ENCODE measurements around the gene HEY2. TPM values are rescaled to one million over a fixed set of nuclear protein-coding genes. Genes with fewer than 3 reads are reported as not detected.

Gene HEY2
- total and polyA plus RNA-seq, 4 donors = 1.0 to 2.0 (median 1.4) TPM

- Histone ChIP-seq H3K4me1 (ENCODE audit: control insufficient read depth in 4 of 4, insufficient read depth in 4 of 4, low read length in 3 of 4) (peaks cover 0 to 7% (median 2%) of the 10 kb centered on the region in 4 donors), H3K9ac (ENCODE audit: low read depth in 1 of 2, low read length in 2 of 2) (no peak overlapping the region), H3K36me3 (ENCODE audit: control insufficient read depth in 4 of 4, insufficient read depth in 3 of 4, low read depth in 1 of 4, low read length in 3 of 4) (no peaks in the 10 kb centered on the region), H3K9me3 (ENCODE audit: control insufficient read depth in 4 of 4, low read length in 3 of 4) (no peaks in the 10 kb centered on the region), H3K27ac (ENCODE audit: low read depth in 1 of 2, low read length in 2 of 2) (no peak overlapping the region), H3K4me3 (ENCODE audit: low read depth in 1 of 3, low read length in 3 of 3) (no peak overlapping the region), H3K27me3 (ENCODE audit: control insufficient read depth in 4 of 4, insufficient read depth in 4 of 4, low read length in 3 of 4) (no peaks in the 10 kb centered on the region)
- no peak for TF ChIP-seq FOXA1 (IDR thresholded peaks at IDR 0.05)
- TF ChIP-seq EGR1 (IDR thresholded peaks at IDR 0.05; ENCODE audit: low read depth in 2 of 2) = no peak
- no peak for TF ChIP-seq ZBTB33 (IDR thresholded peaks at IDR 0.05)
- TF ChIP-seq NR2F2 (IDR thresholded peaks at IDR 0.05) = no peak
- no peak for TF ChIP-seq HNF4A (conservative IDR thresholded peaks at IDR 0.05)
- TF ChIP-seq YY1 (IDR thresholded peaks at IDR 0.05) = no peak
- no peak for TF ChIP-seq REST (IDR thresholded peaks at IDR 0.05)
- no peak for TF ChIP-seq ATF3 (IDR thresholded peaks at IDR 0.05)
- TF ChIP-seq TAF1 (conservative IDR thresholded peaks at IDR 0.05) = no peak
- TF ChIP-seq CTCF (IDR thresholded peaks at IDR 0.05; ENCODE audit: low read depth, low read length, missing input control) = no peak
- TF ChIP-seq FOXA2 (IDR thresholded peaks at IDR 0.05) = no peak
- no peak for TF ChIP-seq MAX (IDR thresholded peaks at IDR 0.05)
- no peak for TF ChIP-seq RXRA (IDR thresholded peaks at IDR 0.05)
- no peak for TF ChIP-seq HNF4G (IDR thresholded peaks at IDR 0.05)
- no peak for TF ChIP-seq JUND (IDR thresholded peaks at IDR 0.05)
- no peak for TF ChIP-seq RAD21 (IDR thresholded peaks at IDR 0.05)
- TF ChIP-seq GABPA (IDR thresholded peaks at IDR 0.05 in 1 of 2, conservative IDR thresholded peaks at IDR 0.05 in 1 of 2) = no peak
- no peak for DNase-seq (ENCODE audit: low spot score)
Observed at GRCh38 chr6:125722886-125723285, 26.5 kb upstream of the HEY2 start.

GRCh38 chr6:125727216-125727615 is 22.2 kb upstream of the HEY2 start:
- Histone ChIP-seq H3K36me3 (ENCODE audit: control insufficient read depth in 4 of 4, insufficient read depth in 3 of 4, low read depth in 1 of 4, low read length in 3 of 4) (no peaks in the 10 kb centered on the region), H3K27me3 (ENCODE audit: control insufficient read depth in 4 of 4, insufficient read depth in 4 of 4, low read length in 3 of 4) (no peaks in the 10 kb centered on the region), H3K4me3 (ENCODE audit: low read depth in 1 of 3, low read length in 3 of 3) (no peak overlapping the region), H3K27ac (ENCODE audit: low read depth in 1 of 2, low read length in 2 of 2) (no peak overlapping the region), H3K9ac (ENCODE audit: low read depth in 1 of 2, low read length in 2 of 2) (no peak overlapping the region), H3K4me1 (ENCODE audit: control insufficient read depth in 4 of 4, insufficient read depth in 4 of 4, low read length in 3 of 4) (peaks cover 0 to 7% (median 2%) of the 10 kb centered on the region in 4 donors), H3K9me3 (ENCODE audit: control insufficient read depth in 4 of 4, low read length in 3 of 4) (no peaks in the 10 kb centered on the region)
- DNase-seq (ENCODE audit: low spot score) = no peak
- TF ChIP-seq MAX (IDR thresholded peaks at IDR 0.05) (no peak), YY1 (IDR thresholded peaks at IDR 0.05) (no peak), SP1 (IDR thresholded peaks at IDR 0.05) (no peak), RXRA (IDR thresholded peaks at IDR 0.05) (no peak), HNF4G (IDR thresholded peaks at IDR 0.05) (no peak), RAD21 (IDR thresholded peaks at IDR 0.05) (no peak), TAF1 (conservative IDR thresholded peaks at IDR 0.05) (no peak), JUND (IDR thresholded peaks at IDR 0.05) (no peak), GABPA (IDR thresholded peaks at IDR 0.05 in 1 of 2, conservative IDR thresholded peaks at IDR 0.05 in 1 of 2) (no peak), REST (IDR thresholded peaks at IDR 0.05) (no peak), FOXA1 (IDR thresholded peaks at IDR 0.05) (no peak), NR2F2 (IDR thresholded peaks at IDR 0.05) (no peak)

All from liver (tissue), 9 donors.